GM12891 (cell line): ENCODE measurements around the gene OSCP1.

Experiments
- DNase-seq: peaks from one replicate; pipeline ENCODE4 v3.0.0; 2011; ENCODE audit warnings: low spot score; ENCODE audit not compliant: insufficient read length
- FAIRE-seq: peaks from 2 replicates; lab custom pipeline; 2011; peaks lifted over from hg19 to GRCh38; lab: Jason Lieb, UNC
- PAX5 ChIP-seq: IDR thresholded peaks from 2 replicates; pipeline ENCODE4 v1.6.1; 2011; ENCODE audit warnings: low read length, moderate library complexity, mild to moderate bottlenecking; ENCODE audit not compliant: insufficient read depth, severe bottlenecking
- POLR2A ChIP-seq: IDR thresholded peaks from 2 replicates; pipeline ENCODE4 v1.6.1; 2011; ENCODE audit warnings: low read depth, low read length, control low read depth
- POLR2AphosphoS5 ChIP-seq: IDR thresholded peaks from 2 replicates; pipeline ENCODE4 v1.6.1; 2011; ENCODE audit warnings: low read depth, low read length, control low read depth
- POU2F2 ChIP-seq: IDR thresholded peaks from 2 replicates; pipeline ENCODE4 v1.6.1; 2011; ENCODE audit warnings: low read depth, mild to moderate bottlenecking, control low read depth, low read length, moderate library complexity
- SPI1 ChIP-seq: IDR thresholded peaks from 2 replicates; pipeline ENCODE4 v1.6.1; 2011; ENCODE audit warnings: low read depth, low read length, control low read depth
- TAF1 ChIP-seq: IDR thresholded peaks from 2 replicates; pipeline ENCODE4 v1.6.1; 2011; ENCODE audit warnings: low read depth, low read length, control low read depth

Gene OSCP1

DNA sequence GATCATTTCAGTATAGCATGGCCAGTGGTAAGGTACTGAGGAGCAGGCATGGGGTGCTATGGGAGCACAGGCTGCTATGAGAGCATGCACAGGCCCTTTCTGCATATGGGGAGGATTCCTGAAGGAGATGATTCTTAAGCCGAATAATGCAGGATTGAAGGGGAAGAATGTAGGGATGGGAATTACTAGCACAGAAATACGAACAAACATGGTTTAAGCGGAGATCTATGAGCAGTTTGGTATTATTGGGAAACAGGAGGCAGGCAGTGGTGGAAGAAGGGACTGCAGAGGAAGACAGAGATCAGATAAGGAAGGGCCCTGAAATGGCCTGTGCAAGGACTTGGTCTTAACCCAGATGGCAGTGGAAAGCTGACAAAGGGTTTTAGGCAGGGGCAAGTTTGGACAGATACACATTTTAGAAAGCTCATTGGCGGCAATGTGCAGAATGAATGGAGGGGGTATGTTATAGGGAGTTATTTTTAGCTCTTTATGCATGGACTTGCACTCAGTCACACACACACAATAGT lies 1.7 kb downstream of the OSCP1 start:
- no peak for TF ChIP-seq POU2F2
- TF ChIP-seq PAX5 = no peak
- TF ChIP-seq SPI1 = no peak
- no peak for TF ChIP-seq TAF1
- no peak for TF ChIP-seq POLR2AphosphoS5
- no peak for TF ChIP-seq POLR2A
- DNase-seq (no peak), FAIRE-seq (no peak)

DNA sequence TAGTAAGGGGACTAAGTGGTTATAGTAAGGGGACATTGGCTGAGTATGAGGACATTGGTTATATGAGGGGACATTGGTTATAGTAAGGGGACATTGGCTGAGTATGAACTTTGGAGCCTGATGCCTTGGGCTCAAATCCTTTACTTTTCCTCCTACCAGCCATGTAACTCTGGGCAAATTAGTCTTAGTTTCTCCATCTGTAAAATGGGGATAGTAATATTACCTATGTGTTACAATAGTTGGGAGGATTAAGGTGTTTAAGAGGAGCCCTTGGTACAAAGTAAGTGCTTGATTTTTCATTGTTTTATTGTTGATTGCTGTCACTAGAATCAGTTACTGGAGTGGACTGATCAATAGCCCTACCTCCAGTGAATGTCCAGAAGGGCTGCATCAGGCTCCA lies 2.8 kb downstream of the OSCP1 start:
- FAIRE-seq (no peak), DNase-seq (no peak)
- TF ChIP-seq POLR2AphosphoS5 = no peak
- no peak for TF ChIP-seq TAF1
- TF ChIP-seq POU2F2 = no peak
- no peak for TF ChIP-seq SPI1

DNA sequence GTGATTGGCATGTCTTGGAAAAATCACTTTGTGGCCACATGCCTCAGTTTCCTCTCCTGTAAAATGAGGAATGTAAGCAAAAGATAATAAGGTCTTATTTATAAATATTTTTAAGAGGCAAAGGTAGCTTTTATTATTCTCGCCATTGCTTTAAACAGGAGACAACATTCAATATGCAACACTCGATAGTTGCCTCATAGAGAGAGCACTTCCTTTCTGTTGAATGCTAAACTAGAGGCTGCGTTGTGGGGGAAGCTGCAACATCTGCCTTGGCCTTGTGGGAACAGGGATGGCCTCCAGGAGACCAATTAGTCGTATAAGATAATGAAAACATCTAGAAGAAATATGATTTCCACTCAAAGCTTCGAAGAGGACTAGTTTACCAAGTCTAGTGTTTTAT lies 3.5 kb downstream of the OSCP1 start:
- DNase-seq = no peak
- TF ChIP-seq SPI1 = 0 out of 2 replicates have a peak, but pooled peaks have one; percentile 11
- no peak for TF ChIP-seq PAX5
- FAIRE-seq = no peak

DNA sequence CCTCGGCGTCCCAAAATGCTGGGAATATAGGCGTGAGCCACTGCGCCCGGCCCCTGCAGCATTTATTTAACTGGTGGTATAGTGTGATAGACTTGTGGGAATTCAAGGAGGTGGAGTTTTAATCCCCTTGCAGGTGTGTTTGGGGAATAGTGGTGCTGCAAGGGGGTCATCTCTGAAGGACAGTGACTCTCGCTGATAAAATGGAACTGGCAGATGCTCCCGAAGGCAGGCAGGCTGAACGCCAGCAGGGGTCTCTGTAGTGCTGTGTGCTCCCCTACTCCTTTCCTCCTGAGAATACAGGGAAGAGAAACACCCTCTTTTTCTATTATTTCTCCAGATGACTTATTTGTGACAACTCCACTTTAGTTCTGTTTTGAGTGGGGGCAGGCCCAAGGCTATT lies 4.0 kb downstream of the OSCP1 start:
- no peak for DNase-seq
- TF ChIP-seq SPI1 = no peak
- TF ChIP-seq POU2F2 = no peak
- no peak for TF ChIP-seq PAX5
- no peak for TF ChIP-seq TAF1
- no peak for TF ChIP-seq POLR2A
- TF ChIP-seq POLR2AphosphoS5 = no peak
- FAIRE-seq = peak; percentile 26

DNA sequence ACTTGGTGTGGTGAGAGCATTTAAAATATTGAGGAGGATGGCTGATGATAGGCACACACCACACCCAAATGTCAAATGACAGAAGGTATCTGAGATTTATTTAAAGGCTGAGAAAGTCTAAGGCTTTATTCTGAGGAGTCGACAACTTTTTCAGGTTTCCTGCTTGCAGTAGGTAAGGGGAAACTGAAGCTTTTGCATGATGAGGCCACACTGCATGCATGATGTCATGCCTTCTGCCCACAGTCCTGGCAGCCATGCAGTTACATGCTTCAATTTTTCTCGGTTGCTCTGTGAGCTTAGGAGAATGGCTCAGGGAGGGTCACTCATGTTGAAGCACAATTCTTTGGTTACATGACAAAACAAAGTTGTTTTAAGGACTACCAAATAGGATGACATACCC lies 7.0 kb downstream of the OSCP1 start:
- FAIRE-seq = no peak
- DNase-seq = no peak
- no peak for TF ChIP-seq TAF1
- no peak for TF ChIP-seq PAX5
- no peak for TF ChIP-seq POU2F2
- no peak for TF ChIP-seq SPI1
- no peak for TF ChIP-seq POLR2A
- TF ChIP-seq POLR2AphosphoS5 = no peak

DNA sequence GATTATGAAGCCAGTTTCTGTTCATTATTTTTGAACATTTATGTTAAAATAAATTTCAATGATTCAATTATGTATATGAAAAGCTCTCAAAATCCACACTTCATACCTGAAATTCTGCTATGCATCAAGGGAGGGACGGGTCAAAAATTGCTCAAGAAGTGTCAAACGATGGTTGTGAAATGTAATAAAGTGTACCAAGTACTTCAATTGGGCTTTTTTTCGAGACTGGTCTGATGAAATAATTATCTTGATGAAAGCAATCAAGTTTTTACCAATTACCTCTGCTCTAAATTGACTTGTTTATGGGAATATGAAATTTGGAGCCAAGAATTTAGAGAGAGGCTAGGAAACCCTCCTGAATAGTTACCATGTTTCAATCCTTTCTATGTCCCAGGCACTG lies 7.9 kb downstream of the OSCP1 start:
- FAIRE-seq = no peak
- DNase-seq = no peak
- no peak for TF ChIP-seq POU2F2
- TF ChIP-seq TAF1 = no peak
- TF ChIP-seq PAX5 = no peak
- TF ChIP-seq POLR2A = no peak
- TF ChIP-seq POLR2AphosphoS5 = no peak
- TF ChIP-seq SPI1 = no peak

DNA sequence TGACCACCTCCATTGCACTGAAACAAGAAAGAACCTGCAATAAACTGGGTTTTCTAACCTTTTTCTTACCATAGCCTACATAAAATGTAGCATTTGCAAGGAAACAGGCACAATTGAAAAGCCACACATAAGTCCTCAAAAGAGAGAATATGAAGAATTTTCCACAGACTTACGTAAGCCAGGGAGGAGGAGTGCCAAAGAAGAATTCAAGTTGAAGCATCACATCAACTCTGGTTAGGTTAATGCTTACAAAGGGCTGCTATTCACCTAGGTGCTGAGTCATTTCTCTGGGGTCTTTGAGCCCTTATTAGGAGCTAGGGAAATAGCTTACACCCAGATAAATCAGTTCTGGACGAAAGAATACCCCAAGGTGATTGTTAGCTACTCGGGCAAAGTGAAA lies 9.6 kb downstream of the OSCP1 start:
- TF ChIP-seq POU2F2 = no peak
- TF ChIP-seq POLR2A = no peak
- TF ChIP-seq PAX5 = no peak
- TF ChIP-seq TAF1 = no peak
- TF ChIP-seq POLR2AphosphoS5 = no peak
- TF ChIP-seq SPI1 = no peak

DNA sequence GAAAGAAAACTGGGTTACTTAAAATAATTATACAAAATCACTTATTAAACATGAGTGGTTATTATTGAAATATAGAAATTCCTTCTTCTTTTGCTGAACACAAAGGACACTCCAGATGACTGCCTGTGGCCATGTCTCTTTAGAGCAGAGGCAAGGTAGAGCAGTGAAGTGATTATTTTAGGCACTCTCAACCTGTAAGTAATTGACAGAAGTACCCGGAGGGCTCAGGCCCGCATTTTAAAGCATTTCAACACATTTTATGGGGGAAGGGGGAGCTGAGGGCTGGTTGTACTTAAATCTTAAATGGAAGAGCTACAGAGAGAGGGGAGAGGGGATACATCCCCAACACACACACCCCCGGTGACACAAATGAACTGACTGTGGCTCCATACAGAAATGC lies 10.2 kb downstream of the OSCP1 start:
- FAIRE-seq (no peak), DNase-seq (no peak)
- TF ChIP-seq SPI1 (no peak), POLR2A (no peak), PAX5 (no peak), POLR2AphosphoS5 (no peak), POU2F2 (no peak), TAF1 (no peak)

More for the DNA sequence above, 9.6 kb downstream of the OSCP1 start:
- no peak for FAIRE-seq
- no peak for DNase-seq

DNA sequence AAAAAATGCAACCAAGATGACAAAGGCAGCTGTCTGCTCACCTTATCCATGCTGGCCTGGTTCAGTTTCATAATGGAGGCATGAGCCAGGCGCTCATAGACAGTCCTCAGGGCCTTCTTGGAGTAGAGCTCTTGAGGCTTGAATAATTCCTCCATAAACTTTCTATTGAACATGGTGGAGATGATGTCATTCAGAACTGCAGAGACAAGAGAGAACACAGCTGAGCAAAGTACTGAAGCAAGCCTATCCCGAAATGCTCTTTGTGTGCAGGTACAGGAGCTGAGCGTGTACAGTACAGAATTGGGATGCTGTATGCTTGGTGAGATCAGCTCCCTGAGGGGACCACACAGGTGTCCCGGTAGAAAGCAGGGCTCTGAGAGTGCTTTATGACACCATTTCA lies 11.5 kb downstream of the OSCP1 start:
- TF ChIP-seq PAX5 (no peak), POLR2AphosphoS5 (no peak), POU2F2 (no peak), SPI1 (no peak), TAF1 (no peak), POLR2A (no peak)
- FAIRE-seq = no peak

DNA sequence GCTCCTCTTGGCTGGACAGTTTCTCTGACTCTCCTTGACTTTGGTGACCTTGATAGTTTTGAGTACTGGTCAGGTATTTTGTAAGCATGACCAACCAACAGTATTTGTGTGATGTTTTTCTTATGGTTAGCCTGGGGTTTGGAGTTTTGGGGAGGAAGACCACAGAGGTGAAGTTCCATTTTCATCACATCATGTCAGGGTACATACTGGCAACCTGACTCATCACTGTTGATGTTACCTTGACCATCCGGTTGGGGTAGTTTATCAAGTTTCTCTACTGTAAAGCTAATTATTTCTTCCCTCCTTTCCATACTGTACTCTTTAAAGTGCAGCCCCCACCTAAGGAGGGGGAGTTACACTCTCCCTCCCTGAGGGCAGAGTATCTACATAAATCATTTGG lies 13.4 kb downstream of the OSCP1 start:
- no peak for DNase-seq
- peak; percentile 52 for FAIRE-seq
- TF ChIP-seq SPI1 (no peak), PAX5 (no peak), POU2F2 (no peak)

More for the DNA sequence above, 11.5 kb downstream of the OSCP1 start:
- no peak for DNase-seq
